ENCODE results near the gene GALNT9. TPM values are rescaled to one million over a fixed set of nuclear protein-coding genes. Genes with fewer than 3 reads are reported as not detected.

Gene GALNT9
- total RNA-seq, 1 experiment from 2014 or later, result 0.45 TPM

GRCh38 chr12:132173135-132174014 is 156.0 kb downstream of the GALNT9 start:
- Histone ChIP-seq H3K4me3 (ENCODE audit: low read depth, low read length) (no peak overlapping the region), H3K36me3 (ENCODE audit: control insufficient read depth, insufficient read depth, low read length) (no peaks in the 10 kb centered on the region), H3K9me3 (no peaks in the 10 kb centered on the region), H3K4me1 (peaks cover 11% of the 10 kb centered on the region), H3K27me3 (replicated peaks; ENCODE audit: control insufficient read depth, insufficient read depth, low read length) (no peaks in the 10 kb centered on the region)
- no peak for DNase-seq
- Mint-ChIP-seq H3K27ac (ENCODE audit: unreplicated experiment) (no peak overlapping the region), H3K4me3 (ENCODE audit: unreplicated experiment) (no peak overlapping the region), H3K27me3 (ENCODE audit: insufficient read depth, unreplicated experiment) (no peaks in the 10 kb centered on the region), H3K9me3 (ENCODE audit: unreplicated experiment) (no peaks in the 10 kb centered on the region), H3K36me3 (ENCODE audit: insufficient read depth, unreplicated experiment) (peaks cover 5% of the 10 kb centered on the region), H3K4me1 (ENCODE audit: low read depth, unreplicated experiment) (no peaks in the 10 kb centered on the region)
- ChIA-PET POLR2A (no interaction called here), CTCF (no interaction called here)
- TF ChIP-seq, protein P1, sequence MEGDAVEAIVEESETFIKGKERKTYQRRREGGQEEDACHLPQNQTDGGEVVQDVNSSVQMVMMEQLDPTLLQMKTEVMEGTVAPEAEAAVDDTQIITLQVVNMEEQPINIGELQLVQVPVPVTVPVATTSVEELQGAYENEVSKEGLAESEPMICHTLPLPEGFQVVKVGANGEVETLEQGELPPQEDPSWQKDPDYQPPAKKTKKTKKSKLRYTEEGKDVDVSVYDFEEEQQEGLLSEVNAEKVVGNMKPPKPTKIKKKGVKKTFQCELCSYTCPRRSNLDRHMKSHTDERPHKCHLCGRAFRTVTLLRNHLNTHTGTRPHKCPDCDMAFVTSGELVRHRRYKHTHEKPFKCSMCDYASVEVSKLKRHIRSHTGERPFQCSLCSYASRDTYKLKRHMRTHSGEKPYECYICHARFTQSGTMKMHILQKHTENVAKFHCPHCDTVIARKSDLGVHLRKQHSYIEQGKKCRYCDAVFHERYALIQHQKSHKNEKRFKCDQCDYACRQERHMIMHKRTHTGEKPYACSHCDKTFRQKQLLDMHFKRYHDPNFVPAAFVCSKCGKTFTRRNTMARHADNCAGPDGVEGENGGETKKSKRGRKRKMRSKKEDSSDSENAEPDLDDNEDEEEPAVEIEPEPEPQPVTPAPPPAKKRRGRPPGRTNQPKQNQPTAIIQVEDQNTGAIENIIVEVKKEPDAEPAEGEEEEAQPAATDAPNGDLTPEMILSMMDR (IDR thresholded peaks at IDR 0.05; ENCODE audit: insufficient read depth in 1 of 2, low read depth in 1 of 2, low read length in 1 of 2, severe bottlenecking in 1 of 2, unreplicated experiment in 1 of 2), result no peak
- intact Hi-C loops (cut with micrococcal nuclease; ENCODE audit: unreplicated experiment), result no loop called here
- no TSS peak for BruUV-seq (replicated peaks)

DNA sequence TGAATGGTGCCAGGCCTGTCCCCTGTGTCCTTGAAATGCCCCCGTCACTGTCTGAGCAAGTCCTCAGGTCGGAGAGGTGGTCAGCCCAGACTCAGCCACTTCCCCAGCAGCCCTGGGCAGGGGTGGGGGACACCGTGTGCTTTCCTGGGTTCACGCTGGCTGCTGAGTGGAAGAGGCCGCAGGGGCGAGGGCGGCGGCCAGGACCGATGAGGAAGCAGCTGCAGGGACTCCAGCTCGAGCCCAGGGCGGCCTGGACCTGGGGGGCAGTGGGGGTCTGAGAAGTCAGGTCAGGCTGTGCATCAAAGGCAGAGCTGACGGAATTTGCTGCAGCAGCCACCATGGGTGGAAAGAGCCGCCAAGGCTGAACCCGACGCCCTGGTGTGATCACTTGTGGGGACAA is 156.8 kb downstream of the GALNT9 start:
- Mint-ChIP-seq H3K4me3 (ENCODE audit: unreplicated experiment) (no peak overlapping the region), H3K36me3 (ENCODE audit: insufficient read depth, unreplicated experiment) (peaks cover 5% of the 10 kb centered on the region), H3K4me1 (ENCODE audit: low read depth, unreplicated experiment) (no peaks in the 10 kb centered on the region), H3K27ac (ENCODE audit: unreplicated experiment) (no peak overlapping the region), H3K27me3 (ENCODE audit: insufficient read depth, unreplicated experiment) (no peaks in the 10 kb centered on the region), H3K9me3 (ENCODE audit: unreplicated experiment) (no peaks in the 10 kb centered on the region)
- H3K4me3 ChIP-seq (ENCODE audit: low read depth, low read length), result no peak overlapping the region
- ChIA-PET POLR2A (no interaction called here), CTCF (no interaction called here)
- H3K9me3 ChIP-seq, result no peaks in the 10 kb centered on the region
- BruUV-seq (replicated peaks), result no TSS peak
- no peak for DNase-seq
- H3K36me3 ChIP-seq (ENCODE audit: control insufficient read depth, insufficient read depth, low read length), result no peaks in the 10 kb centered on the region
- no peaks in the 10 kb centered on the region for H3K27me3 ChIP-seq (replicated peaks; ENCODE audit: control insufficient read depth, insufficient read depth, low read length)
- intact Hi-C loops (cut with micrococcal nuclease; ENCODE audit: unreplicated experiment), result no loop called here
- TF ChIP-seq, protein P1 (IDR thresholded peaks at IDR 0.05; ENCODE audit: insufficient read depth in 1 of 2, low read depth in 1 of 2, low read length in 1 of 2, severe bottlenecking in 1 of 2, unreplicated experiment in 1 of 2), result no peak
- H3K4me1 ChIP-seq, result peaks cover 11% of the 10 kb centered on the region

- H3K4me3 ChIP-seq (ENCODE audit: low read depth, low read length), result no peak overlapping the region
- H3K27me3 Mint-ChIP-seq (ENCODE audit: insufficient read depth, unreplicated experiment), result no peaks in the 10 kb centered on the region
- H3K4me1 Mint-ChIP-seq (ENCODE audit: low read depth, unreplicated experiment), result no peaks in the 10 kb centered on the region
- H3K27ac Mint-ChIP-seq (ENCODE audit: unreplicated experiment), result no peak overlapping the region
- ChIA-PET CTCF (no interaction called here), POLR2A (no interaction called here)
- H3K4me1 ChIP-seq, result peaks cover 11% of the 10 kb centered on the region
- DNase-seq, result no peak
- H3K9me3 ChIP-seq, result no peaks in the 10 kb centered on the region
- TF ChIP-seq, protein P1 (IDR thresholded peaks at IDR 0.05; ENCODE audit: insufficient read depth in 1 of 2, low read depth in 1 of 2, low read length in 1 of 2, severe bottlenecking in 1 of 2, unreplicated experiment in 1 of 2), result no peak
- peaks cover 5% of the 10 kb centered on the region for H3K36me3 Mint-ChIP-seq (ENCODE audit: insufficient read depth, unreplicated experiment)
- H3K27me3 ChIP-seq (replicated peaks; ENCODE audit: control insufficient read depth, insufficient read depth, low read length), result no peaks in the 10 kb centered on the region
- H3K4me3 Mint-ChIP-seq (ENCODE audit: unreplicated experiment), result no peak overlapping the region
- peaks cover 4% of the 10 kb centered on the region for H3K9me3 Mint-ChIP-seq (ENCODE audit: unreplicated experiment)
- no TSS peak for BruUV-seq (replicated peaks)
- intact Hi-C loops (cut with micrococcal nuclease; ENCODE audit: unreplicated experiment), result no loop called here
- H3K36me3 ChIP-seq (ENCODE audit: control insufficient read depth, insufficient read depth, low read length), result no peaks in the 10 kb centered on the region
These were observed 157.3 kb downstream of the GALNT9 start for GRCh38 chr12:132171968-132172521.
